Fibroblast of mammary gland (primary cell): ENCODE results near the gene RDM1.
A peak's percentile ranks its signal among the peaks of the same experiment; 100 is the strongest.

ENCODE experiments used
- DNase-seq: peaks from one replicate; pipeline ENCODE4 v3.0.0-alpha.2; 2010; ENCODE audit warnings: low read depth
- H3K4me3 ChIP-seq: 2 replicates; pipeline ENCODE4 v1.5.1; 2011; ENCODE audit warnings: low read depth, mild to moderate bottlenecking, low read length, moderate library complexity; ENCODE audit not compliant: control insufficient read depth
- CTCF ChIP-seq: conservative IDR thresholded peaks from 2 replicates; pipeline ENCODE4 v1.5.1; 2011; ENCODE audit warnings: low read depth, low read length, inconsistent platforms; ENCODE audit not compliant: control insufficient read depth, insufficient read depth

The RDM1 gene

GRCh38 chr17:35972066-35972465, 41.5 kb upstream of the RDM1 start:
- no peak for TF ChIP-seq CTCF
- H3K4me3 ChIP-seq, result no peak overlapping the region
- no peak for DNase-seq

GRCh38 chr17:35969558-35970380, 39.2 kb upstream of the RDM1 start:
- peak; percentile 75 for DNase-seq
- H3K4me3 ChIP-seq, result no peak overlapping the region
- peak; percentile 74 for TF ChIP-seq CTCF

GRCh38 chr17:35968520-35969054, 38.0 kb upstream of the RDM1 start:
- no peak for TF ChIP-seq CTCF
- DNase-seq, result no peak
- H3K4me3 ChIP-seq, result no peak overlapping the region

GRCh38 chr17:35965272-35965671, 34.7 kb upstream of the RDM1 start:
- no peak for DNase-seq
- no peak for TF ChIP-seq CTCF
- no peak overlapping the region for H3K4me3 ChIP-seq

- no peak for DNase-seq
- no peak for TF ChIP-seq CTCF
- H3K4me3 ChIP-seq, result no peak overlapping the region
Measured at GRCh38 chr17:35963663-35964062, 33.1 kb upstream of the RDM1 start.

- no peak for TF ChIP-seq CTCF
- H3K4me3 ChIP-seq, result no peak overlapping the region
- DNase-seq, result no peak
Measured at GRCh38 chr17:35953720-35954119, 23.1 kb upstream of the RDM1 start.
